ENCODE results near the gene DSCAM.

Gene DSCAM

DNA sequence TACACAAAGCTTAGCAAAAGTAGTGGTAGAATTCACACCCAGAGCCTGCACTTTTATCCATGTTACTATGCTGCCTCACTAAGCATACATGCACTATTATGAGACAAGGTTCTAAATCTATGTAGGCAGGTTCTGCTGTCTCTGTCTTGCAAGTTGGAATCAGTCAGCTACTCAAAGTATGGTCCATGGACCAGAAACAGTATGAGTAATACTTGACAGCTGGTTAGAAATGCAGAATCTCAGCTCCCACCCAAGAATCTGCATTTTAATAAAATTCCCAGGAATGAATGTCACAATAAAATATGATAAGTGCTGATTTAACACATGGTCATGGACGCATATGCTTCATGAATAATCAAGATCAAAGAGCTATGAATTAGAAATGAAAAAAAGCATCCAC lies 50.5 kb downstream of the DSCAM start:
- no peak for DNase-seq
- in situ Hi-C loops (cut with HindIII; ENCODE audit: low pct_ligation_motif_present, low pct_unique_long_range_greater_than_20kb, low sequenced_read_pairs): no loop called here

DNA sequence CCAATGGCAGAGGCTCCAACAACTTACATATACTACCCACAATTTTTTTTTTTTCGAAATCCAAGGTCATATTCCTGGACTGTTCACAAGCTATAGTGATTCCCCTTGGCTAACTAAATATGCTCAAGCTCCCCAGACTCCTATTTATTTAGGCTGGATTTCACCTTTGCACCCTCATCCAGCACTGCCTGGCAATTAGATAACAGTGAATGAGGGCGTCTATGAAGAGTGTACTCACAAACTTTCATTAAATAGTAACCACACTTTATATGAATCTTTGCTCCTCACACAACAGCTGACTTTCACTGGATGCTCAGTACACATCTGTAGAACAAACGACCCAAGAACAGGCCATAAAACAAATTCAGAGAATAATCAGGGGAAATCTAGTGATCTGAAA lies 51.6 kb downstream of the DSCAM start:
- in situ Hi-C loops (cut with HindIII; ENCODE audit: low pct_ligation_motif_present, low pct_unique_long_range_greater_than_20kb, low sequenced_read_pairs): no loop called here

DNA sequence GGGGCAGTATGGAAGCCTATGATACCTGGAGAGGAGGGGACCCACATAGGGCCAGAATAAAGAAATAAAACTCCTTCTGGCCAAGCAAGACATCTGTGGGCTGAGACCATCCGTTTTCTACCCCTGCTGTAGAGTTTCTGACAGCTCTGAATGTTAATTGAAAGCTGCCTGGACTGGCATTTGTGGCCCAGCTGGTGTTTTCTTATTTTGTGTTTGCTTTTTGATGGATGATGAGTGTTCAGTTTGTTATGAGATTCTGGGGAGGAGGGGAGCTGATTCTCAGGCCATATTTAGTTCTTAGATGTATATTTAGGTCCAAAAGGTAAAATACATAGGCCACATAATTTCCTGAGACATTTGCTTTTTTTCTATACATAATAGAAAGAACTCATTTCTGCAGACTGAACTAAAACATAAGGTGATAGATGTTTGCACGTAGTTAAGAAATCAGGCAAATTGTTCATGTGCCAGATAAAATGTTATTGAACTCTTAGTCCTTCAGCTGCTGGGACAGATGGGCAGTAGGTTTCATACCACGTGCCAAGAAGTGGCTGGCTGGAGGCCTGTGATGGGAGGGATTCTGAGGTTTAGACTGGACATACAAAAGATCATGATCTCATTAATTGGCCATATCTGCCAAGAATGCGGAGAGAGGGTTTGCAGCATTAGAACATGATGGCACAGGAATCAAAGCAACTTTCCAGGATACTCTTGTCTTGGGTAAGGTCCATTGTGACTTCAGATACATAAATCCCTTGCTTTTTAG lies 54.1 kb downstream of the DSCAM start:
- in situ Hi-C loops (cut with HindIII; ENCODE audit: low pct_ligation_motif_present, low pct_unique_long_range_greater_than_20kb, low sequenced_read_pairs): no loop called here
- no peak for DNase-seq

More for the DNA sequence above, 51.6 kb downstream of the DSCAM start:
- no peak for DNase-seq

DNA sequence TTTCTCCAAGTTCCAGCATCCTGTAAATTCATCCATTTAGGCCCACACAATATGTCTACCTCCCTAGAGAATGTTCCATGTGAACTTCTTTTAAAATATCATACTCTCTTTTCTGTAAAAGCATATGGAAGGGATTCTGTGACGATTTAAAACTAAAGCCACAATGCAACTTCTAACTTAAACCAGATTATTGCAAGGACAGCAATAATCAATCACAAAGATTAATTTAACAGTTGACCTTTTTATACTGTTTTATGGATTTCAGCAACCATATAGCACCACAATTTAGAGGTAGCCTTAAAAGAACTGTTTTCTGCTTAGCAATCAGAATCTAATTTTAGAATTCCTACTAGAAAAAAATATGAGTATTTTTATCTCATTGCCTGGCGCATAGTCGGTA lies 58.3 kb downstream of the DSCAM start:
- no peak for DNase-seq
- in situ Hi-C loops (cut with HindIII; ENCODE audit: low pct_ligation_motif_present, low pct_unique_long_range_greater_than_20kb, low sequenced_read_pairs): no loop called here

DNA sequence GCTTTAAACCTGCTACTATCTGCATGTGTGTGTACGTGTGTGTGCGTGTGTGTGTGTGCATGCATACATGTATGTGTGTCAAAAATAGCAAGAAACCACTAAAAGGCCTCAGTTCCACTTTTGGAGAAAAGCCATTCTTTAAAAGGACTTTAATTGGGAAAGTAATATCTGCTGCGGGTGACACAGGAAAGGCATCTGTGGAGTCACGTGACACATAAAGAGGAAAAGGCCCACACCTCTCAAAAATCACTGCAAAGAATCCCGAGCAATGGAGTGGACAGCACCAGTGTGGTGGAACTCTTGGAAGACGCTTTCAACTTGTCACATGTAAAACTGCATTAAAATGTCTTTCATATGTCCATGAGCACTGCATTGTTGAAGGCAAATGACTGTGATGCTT lies 63.6 kb downstream of the DSCAM start:
- no peak for DNase-seq
- in situ Hi-C loops (cut with HindIII; ENCODE audit: low pct_ligation_motif_present, low pct_unique_long_range_greater_than_20kb, low sequenced_read_pairs): no loop called here

DNA sequence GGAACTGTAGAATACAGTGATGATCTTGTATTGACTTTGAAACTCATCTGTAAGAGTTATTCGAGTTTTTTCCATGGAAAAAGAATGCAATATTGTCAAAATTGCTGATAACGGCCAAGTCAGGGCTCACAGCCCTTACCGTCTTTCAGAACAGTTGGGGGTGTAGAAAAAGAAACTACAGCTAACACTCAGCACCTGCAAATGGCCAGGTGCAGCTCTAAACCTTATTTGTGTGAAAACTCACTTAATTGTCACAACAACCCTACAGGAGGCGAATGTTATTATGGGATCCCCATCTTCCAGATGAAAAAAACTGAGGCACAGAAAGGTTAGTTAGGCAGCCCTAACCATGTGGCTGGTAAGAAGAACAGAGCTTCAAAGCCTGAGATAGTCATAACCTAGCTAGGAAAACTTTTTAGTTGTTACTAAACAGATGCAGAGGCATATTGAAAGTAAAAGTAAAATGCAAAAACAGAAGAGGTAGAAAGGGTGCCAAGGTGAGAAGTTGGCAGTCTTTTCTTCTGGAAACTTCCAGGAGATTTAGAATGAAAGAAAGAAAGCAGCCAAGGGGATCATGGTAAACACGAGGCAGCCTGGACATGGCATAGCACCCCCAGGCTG lies 76.4 kb downstream of the DSCAM start:
- in situ Hi-C loops (cut with HindIII; ENCODE audit: low pct_ligation_motif_present, low pct_unique_long_range_greater_than_20kb, low sequenced_read_pairs): no loop called here
- DNase-seq: no peak

DNA sequence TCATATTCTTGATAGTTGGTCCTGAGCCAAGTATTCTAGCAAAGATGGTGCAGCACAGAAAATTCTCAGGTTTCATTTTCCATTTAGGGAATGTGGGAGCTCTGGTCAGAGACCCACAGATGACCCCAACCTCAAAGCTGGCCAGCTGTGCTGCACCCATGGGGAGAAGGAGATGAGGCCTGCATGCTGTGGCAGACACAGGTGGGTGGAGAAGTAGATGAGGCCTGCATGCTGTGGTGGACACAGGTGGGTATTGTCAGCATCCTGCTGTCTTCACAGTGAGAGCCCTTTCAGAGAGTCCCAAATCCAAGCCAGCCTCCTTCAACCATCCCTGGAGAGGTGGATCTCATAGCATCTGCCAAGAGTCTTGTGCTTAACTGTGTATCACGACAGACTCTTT lies 77.7 kb downstream of the DSCAM start:
- in situ Hi-C loops (cut with HindIII; ENCODE audit: low pct_ligation_motif_present, low pct_unique_long_range_greater_than_20kb, low sequenced_read_pairs): no loop called here
- no peak for DNase-seq

DNA sequence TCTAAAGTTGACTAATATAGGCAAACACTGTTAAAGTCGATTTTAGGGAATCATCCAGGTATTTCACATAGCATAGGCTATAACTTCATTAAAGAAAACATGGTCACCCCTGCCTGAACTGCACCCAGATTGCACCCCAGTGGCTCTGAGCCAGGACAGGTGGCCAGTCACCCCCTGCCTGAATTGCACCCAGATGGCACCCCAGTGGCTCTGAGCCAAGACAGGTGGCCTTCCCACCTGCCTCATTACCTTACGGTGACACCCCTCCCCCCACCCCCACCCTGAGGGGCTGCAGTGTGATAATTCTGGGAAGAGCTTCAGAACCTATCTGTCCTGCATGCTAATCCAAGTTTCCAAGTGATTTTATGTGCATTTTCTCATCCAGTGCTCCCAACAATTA lies 78.9 kb downstream of the DSCAM start:
- in situ Hi-C loops (cut with HindIII; ENCODE audit: low pct_ligation_motif_present, low pct_unique_long_range_greater_than_20kb, low sequenced_read_pairs): no loop called here
- DNase-seq: no peak

DNA sequence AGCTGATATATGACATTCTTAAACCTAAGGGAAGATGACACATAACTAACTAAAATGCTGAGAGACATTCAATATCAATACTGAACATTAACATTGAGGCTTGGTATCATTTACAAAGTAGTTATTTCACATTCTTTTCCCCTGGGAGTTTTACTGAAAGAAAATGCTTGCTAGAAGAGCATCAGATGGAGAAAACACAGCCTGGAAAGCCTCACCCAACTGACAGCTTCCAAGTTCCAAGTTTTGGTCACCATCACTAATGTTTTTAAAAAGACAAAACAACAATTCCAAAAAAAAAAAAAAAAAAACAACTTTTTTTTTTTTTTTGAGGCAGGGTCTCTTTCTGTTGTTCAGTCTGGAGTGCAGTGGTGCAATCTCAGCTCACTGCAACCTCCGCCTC lies 80.6 kb downstream of the DSCAM start:
- DNase-seq: no peak
- in situ Hi-C loops (cut with HindIII; ENCODE audit: low pct_ligation_motif_present, low pct_unique_long_range_greater_than_20kb, low sequenced_read_pairs): no loop called here

DNA sequence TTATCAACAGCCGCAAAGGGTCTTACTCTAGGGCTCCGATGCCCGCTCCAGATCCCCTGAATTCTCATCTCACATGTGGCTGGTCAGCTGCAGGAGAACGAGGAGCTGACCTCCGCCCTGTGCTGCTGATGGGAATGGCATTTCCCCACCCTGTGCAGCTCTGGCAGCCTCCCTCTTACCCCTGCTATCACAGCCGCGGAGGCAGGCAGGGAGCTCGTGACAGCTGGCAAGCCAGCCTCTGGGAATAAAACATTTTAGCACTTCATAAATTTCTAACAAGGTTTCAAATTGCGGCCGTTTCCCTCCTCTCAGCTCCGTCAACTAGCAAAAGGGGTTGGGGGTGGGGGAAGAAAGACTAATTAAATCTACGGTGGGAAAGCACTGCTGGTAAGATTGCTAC lies 81.1 kb downstream of the DSCAM start:
- in situ Hi-C loops (cut with HindIII; ENCODE audit: low pct_ligation_motif_present, low pct_unique_long_range_greater_than_20kb, low sequenced_read_pairs): no loop called here
- no peak for DNase-seq

DNA sequence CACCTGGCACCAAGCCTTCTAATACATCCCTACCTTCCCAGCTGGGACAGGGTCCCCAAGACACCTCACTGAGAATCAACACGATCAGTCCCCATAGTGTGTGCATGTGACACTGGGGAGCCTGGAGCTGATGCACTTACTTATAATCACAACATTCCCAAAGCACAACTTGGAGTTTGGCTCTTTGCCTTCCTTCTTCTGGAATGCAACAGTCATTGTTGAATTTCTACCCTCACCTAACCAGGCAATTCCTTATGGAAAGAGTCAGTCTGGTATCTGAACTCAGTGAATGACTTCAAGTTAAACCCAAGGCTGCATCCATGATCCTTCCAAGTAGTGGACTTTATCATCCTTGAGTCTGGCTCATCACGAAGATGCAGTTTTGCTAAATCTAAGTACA lies 86.1 kb downstream of the DSCAM start:
- DNase-seq: no peak
- in situ Hi-C loops (cut with HindIII; ENCODE audit: low pct_ligation_motif_present, low pct_unique_long_range_greater_than_20kb, low sequenced_read_pairs): no loop called here

DNA sequence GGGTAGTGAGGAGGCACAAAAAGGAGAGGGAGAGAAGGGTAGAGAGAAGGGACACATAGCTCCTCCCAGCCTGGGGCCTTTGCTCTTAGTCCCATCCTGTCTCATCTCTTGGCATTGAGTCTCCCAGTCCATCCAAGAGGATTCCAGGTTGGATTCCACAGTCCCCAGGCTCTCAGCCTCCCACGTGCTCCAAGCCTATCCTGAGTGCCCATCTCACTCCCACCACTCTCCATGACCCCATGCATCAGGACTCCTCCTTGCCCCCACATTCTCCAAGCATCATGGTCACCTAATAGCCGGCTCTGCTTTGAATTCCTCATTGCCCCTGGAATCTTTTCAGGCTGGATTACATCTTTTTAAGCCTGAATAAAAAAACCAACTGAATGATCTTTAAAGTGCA lies 87.9 kb downstream of the DSCAM start:
- in situ Hi-C loops (cut with HindIII; ENCODE audit: low pct_ligation_motif_present, low pct_unique_long_range_greater_than_20kb, low sequenced_read_pairs): no loop called here
- no peak for DNase-seq

DNA sequence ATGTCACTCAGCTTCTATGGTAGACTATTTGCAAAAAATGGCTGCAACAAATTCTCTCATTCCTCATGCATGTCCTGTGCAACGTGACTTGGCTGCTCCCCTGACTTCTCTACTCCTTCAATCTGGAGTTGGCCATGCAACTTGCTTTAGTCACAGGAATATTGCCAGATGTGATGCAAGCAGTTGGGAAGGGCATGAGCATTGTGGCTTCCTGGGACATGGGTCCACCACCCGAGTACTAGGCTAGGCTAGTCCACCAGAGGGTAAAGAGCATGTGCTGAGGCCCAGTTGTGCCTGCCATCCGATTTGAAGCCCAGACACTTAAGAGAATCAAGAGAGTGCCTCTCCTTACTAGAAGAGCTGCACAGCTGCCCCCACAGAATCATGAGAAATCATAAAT lies 89.6 kb downstream of the DSCAM start:
- no peak for DNase-seq
- in situ Hi-C loops (cut with HindIII; ENCODE audit: low pct_ligation_motif_present, low pct_unique_long_range_greater_than_20kb, low sequenced_read_pairs): no loop called here

DNA sequence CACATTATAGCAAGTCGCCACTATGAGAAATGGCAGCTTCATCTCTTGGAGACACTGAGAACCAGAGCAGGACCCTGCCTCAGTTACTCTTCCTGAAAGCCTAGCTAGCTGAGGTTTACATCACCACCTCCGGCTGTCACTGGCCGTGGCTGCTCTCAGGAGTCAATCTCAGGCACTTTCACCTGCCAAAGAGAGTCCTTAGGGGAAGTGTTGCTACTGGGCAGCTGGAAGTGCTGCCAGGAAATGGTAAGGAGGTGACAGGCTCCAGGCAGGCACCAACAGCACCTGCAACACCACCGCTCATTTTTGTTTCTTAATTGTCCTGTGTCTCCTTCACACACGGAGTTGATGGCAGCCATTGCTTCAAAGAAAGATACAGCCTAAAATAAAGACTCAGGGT lies 92.5 kb downstream of the DSCAM start:
- in situ Hi-C loops (cut with HindIII; ENCODE audit: low pct_ligation_motif_present, low pct_unique_long_range_greater_than_20kb, low sequenced_read_pairs): no loop called here
- DNase-seq: no peak

DNA sequence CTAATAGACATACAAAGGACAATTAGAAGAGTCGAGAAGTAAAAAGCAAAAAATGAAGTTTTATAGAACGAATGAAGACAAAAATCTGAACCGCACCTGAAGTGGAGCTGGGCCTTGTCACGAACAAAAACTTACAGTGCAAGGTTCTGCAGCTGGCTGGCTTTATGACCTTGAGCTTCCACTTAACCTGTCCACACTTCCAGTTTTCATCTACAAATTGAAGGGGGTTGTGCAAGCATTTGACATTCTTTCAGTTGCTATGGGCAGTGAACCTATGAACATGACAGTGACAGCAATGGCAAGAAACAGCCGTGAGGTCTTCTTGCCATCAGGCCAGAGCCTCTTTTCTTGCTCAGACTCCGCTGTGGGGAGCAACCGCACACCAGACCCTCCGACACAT lies 93.2 kb downstream of the DSCAM start:
- in situ Hi-C loops (cut with HindIII; ENCODE audit: low pct_ligation_motif_present, low pct_unique_long_range_greater_than_20kb, low sequenced_read_pairs): no loop called here
- no peak for DNase-seq

DNA sequence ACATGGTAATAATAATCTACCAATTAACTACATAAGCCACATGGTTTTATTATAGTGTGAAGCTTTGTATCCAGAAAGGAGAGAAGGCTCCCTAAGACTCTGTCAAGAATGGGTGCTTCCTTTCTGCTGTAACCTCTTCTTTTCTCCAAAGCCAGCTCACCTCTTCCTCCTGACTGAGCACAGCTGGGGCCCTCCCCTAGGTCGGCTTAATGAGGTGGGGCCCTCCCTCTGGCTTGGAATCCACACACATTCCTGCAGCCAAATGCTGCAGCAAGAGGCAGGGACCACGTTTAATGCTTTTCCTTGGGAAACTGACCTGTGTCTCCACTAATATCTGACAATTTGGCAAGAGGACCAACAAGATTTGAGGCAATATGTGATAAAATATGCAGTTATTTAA lies 94.8 kb downstream of the DSCAM start:
- in situ Hi-C loops (cut with HindIII; ENCODE audit: low pct_ligation_motif_present, low pct_unique_long_range_greater_than_20kb, low sequenced_read_pairs): no loop called here
- no peak for DNase-seq

DNA sequence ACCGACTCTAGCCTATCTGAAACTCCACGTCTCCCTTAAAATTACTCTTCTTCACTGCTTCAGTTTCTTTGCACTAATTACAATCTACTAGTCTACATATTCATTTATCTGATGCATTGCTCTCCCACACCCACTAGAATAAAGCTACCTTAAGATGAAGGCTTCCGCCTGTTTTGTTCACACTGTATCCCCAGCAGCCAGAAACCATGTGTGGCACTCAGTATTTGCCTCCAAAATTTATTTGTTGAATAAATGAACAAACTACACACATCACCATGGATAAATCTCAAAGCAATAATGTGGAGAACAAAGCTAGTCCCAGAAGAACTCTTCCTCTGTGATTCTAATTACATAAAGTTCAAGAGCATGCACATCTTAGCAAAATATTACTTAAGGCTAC lies 95.7 kb downstream of the DSCAM start:
- DNase-seq: no peak
- in situ Hi-C loops (cut with HindIII; ENCODE audit: low pct_ligation_motif_present, low pct_unique_long_range_greater_than_20kb, low sequenced_read_pairs): no loop called here

DNA sequence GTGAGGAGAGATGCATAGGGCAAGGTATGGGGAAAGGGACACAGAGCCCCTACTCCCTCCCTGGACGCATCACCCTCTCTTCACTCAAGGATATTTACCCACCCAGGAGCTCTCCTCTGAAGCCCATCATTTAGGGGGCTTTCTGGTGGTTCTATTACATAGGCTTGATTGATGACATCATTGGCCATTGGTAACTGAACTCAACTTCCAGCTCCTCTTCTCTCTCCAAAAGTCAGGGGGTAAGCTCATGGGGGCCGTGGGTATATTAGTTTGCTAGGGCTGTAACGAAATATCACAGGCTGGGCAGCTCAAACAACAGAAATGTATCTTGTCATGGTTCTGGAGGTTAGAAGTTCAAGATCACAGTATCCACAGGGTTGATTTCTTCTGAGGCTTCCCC lies 110.8 kb downstream of the DSCAM start:
- DNase-seq: no peak
- in situ Hi-C loops (cut with HindIII; ENCODE audit: low pct_ligation_motif_present, low pct_unique_long_range_greater_than_20kb, low sequenced_read_pairs): no loop called here

DNA sequence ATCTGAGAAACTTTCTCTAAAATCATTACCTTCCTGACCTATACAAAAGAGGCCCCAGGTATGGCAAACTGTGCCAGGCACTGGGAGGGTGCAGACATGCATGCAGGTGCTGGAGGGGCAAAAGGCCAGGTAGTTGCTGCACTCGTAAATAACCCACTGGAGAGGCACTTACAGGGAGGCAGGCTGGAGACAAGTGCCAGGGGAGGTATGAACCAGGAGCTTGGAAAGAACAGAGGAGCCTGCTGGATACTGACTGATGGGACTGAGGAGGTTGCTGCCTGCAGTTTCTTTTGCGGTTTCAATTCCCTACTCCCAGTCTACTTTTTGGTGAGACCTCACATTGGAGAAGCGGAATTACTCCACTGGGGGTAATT lies 113.9 kb downstream of the DSCAM start:
- in situ Hi-C loops (cut with HindIII; ENCODE audit: low pct_ligation_motif_present, low pct_unique_long_range_greater_than_20kb, low sequenced_read_pairs): no loop called here
- DNase-seq: no peak

DNA sequence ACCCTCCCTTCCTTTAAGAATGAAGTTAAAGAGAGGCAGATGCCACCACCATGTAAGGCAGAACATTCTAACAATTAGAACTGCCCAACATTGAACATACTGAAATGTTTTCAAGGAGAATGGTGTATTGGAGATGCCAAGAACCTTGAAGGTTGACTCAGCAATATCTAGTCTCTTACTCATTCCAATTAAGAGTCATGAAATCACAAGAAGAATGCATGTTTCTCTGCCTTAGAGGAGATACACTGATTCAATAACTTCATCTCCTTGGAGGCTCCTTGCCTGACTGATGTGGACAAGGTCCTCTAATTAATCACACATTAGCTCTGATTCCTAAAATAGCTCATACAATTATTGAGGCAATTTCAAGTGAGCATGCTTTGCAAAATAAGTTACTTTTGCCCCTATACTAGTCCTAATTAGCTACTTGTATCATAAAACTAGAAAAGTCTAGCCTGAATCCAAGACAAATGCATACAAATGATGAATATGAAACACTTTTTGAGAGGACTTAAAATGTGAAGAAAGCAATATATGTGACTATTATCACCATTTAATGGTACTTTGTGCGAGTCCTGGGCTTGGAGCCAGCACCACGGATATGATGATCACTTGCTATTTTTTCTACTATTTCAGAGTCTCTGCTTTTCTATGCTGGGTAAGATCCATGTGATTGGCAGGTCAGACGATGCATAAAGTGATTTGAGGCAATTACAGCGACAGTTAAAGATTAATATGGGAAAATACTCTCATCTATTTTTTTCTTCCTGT lies 114.5 kb downstream of the DSCAM start:
- no peak for DNase-seq
- in situ Hi-C loops (cut with HindIII; ENCODE audit: low pct_ligation_motif_present, low pct_unique_long_range_greater_than_20kb, low sequenced_read_pairs): no loop called here
